NOMO-1 treated with dmso at 0.1 percent for 144 hours (cell line): Measurements from ENCODE around the gene ADAM15.

Experiments used
- DNase-seq: peaks from one replicate; lab custom pipeline; 2025; ENCODE audit not compliant: unreplicated experiment; lab: John Stamatoyannopoulos, UW

Gene ADAM15

DNA sequence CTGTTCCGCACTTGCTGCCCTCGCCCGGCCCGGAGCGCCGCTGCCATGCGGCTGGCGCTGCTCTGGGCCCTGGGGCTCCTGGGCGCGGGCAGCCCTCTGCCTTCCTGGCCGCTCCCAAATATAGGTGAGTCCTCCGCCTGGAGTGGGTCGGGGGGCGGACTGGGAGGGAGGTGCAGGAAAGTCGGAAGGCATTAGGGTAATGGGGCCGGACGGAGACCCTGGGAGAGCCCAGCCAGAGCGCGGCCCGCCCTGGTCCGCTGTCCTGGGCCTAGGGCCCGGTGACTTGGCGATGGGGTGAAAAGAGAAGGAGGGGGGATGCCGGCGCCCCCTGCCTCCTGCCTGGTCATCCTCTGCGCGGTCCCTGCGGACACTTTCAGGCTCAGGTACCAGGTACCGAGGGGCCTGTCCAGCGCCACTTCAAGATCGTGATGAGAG is 243 bp downstream of the ADAM15 start:
- DNase-seq: no peak

DNA sequence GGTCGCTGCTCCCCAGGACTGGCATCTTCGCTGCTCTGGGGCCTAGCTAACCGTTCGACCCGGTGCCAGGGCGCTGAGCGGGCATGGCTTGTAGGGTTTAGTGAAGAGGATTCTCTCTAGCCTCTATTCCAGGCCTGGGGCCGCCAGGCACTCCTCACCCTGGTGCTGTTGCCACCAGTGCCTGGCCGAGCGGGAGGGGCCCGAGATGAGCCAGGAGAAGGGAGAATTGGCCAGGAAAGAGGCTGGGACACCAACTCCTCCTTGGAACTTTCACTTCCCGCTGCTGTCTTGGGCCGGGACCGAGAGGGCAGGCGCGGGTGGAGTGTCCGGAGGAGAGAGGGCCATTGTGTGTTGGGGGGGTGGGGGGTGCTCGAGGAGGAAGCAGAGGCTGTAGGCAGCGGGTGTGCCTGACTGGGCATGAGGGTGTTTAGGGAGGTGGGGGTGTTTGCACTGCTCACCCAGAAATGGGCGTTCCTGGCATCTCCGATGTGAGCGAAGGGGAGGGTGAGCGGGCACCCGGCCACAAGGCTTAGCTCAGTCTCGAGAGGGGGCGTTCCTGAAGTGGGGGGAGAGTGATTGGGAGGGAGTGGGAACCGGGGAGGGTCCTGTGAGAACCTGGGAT is 772 bp downstream of the ADAM15 start:
- DNase-seq: no peak

DNA sequence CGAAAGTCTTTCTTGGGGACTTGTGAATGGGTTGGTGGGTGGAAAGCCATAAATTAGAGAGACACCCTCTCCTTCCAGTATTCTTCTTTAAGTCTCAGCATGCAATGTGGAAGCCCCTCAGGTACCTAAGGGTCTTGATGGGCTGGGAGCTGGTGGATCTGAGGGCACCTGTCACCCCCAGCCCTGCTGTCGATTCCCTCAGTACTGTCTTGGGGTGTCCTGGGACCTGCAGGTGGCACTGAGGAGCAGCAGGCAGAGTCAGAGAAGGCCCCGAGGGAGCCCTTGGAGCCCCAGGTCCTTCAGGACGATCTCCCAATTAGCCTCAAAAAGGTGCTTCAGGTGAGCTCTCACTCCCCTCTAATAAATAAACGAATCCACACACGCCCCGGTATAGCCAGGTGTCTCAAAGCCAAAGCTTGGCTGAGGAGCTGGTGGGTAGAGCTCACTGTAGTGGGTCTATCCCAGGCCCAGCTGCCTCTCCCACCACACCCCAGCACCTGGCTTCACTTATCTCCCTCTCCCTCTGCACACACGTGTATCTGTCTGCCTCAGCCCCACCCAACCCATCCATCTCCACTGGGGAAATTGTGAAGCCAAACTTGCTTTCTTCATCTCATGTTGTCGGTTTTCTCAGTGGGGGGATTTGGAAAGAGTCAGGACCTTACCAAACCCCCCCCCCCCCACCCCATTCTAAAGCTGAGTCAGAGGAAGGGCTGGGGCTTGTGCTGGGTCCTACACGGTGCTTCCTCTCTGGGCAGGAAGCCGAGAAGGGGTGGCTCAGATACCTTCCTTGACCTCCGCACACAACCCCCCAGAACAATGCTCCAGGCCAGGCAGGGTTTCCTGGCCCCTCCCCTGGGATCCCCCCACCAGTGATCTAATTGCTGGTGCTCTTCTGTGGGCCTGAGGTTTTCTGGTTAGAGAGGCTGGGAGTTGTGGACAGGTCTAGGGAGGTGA is 1.6 kb downstream of the ADAM15 start:
- DNase-seq: no peak

GRCh38 chr1:155053531-155054105 is 2.5 kb downstream of the ADAM15 start:
- no peak for DNase-seq

- DNase-seq: no peak
Measured at GRCh38 chr1:155057104-155057503, 6.0 kb downstream of the ADAM15 start.

GRCh38 chr1:155057788-155058211 is 6.7 kb downstream of the ADAM15 start:
- no peak for DNase-seq

GRCh38 chr1:155060736-155061135 is 9.6 kb downstream of the ADAM15 start:
- DNase-seq: no peak

DNA sequence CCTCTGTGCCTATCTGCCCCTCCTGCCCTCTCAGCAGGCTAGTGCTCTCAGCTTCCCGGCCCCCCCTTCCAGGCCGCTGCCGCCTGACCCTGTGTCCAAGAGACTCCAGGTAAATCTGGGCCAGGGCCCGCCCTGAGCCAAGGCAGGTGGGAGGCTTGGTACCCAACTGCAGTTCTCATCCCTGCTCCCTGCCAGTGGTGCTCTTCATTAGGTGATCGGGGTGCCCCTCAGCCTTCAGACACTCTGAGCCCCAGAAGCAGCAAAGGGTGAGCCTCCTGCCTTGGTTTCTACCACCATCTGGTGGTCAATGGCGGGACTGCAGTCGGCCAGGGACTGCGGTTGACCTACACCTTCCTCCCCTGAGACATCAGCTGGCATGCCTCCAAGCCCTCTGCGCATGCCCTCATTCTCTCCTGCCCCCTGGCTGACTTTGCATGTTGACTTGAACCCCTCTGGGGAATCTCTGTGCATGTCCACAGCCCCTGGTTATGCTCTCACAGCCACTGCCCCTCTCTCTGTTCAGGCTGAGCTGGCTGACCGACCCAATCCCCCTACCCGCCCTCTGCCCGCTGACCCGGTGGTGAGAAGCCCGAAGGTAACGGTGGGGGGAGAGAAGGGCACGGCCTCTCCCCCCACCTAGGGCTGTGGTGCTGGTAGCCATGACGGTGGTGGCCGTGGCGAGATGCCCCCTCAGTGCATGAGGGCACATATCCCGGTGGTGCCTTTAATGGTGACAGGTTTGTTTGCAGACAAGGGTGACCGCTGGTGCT is 10.4 kb downstream of the ADAM15 start:
- DNase-seq: peak; percentile 39

DNA sequence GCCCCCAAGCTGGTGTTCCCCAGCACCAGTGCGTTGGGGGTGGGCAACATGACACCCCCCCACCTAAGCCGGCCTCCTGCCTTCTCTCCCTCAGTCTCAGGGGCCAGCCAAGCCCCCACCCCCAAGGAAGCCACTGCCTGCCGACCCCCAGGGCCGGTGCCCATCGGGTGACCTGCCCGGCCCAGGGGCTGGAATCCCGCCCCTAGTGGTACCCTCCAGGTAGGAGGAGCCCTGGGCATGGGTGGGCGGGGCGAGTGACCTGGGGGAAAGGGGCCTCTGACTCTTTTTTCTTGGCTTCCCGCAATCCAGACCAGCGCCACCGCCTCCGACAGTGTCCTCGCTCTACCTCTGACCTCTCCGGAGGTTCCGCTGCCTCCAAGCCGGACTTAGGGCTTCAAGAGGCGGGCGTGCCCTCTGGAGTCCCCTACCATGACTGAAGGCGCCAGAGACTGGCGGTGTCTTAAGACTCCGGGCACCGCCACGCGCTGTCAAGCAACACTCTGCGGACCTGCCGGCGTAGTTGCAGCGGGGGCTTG is 11.1 kb downstream of the ADAM15 start:
- no peak for DNase-seq

GRCh38 chr1:155062702-155063411 is 11.7 kb downstream of the ADAM15 start:
- DNase-seq: peak; percentile 29

DNA sequence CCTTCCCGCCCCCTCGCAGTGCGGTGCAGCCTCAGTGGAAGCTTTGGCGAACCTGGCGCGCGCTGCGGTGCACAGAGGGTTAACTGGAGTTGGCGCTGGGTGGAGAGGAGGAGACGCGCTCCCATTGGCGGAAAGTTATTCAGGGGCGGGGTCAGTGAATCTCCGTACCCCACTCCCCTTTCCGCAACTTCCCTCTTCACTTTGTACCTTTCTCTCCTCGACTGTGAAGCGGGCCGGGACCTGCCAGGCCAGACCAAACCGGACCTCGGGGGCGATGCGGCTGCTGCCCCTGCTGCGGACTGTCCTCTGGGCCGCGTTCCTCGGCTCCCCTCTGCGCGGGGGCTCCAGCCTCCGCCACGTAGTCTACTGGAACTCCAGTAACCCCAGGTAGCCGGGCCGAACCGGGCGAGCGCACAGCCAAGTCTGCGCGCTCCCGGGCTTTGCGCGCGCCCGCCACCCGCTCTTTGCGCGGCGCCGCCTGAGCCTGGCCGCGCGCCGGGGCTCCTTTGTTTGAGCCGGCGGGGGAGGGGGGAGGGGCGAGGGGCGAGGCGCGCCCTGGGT is 12.5 kb downstream of the ADAM15 start, which contains the start of gene EFNA4:
TSS of gene EFNA4 (plus strand) at position 191 of the 561 bp plus-strand sequence. CDS start at position 275, 84 bp downstream.
- peak; percentile 98 for DNase-seq

DNA sequence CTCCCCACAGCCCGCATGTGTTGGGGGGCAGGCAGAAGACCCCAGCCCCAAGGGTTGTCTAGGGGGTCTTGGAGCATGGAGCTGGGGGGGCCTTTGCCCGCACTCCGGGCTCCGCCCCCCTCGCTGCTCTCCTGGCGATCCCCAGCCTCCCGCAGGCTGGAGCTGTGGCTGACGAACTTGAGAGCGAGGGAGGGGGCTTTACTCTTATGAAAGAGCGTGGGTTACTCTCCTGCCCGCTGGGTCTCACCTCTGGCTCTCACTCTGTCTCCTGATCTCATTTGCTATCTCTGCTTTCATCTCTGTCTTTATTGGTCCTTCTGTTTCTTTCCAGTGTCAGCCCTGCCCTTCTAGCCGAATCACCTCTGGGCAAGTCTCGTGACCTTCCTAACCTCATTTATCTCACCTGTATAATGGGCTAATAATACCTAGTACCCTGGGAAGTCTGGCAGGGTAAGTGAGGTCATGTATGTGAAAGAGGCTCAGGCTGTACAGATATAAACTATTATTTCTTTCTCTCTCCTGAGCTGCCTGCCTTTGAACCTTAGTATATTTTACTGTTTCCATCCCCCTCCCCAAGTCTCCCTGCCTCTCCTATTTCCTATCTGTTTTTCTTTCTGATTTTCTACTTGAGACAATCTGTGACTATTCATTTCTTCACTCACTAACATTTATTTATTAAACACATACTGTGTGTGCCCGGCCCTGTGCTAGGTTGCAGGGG is 13.2 kb downstream of the ADAM15 start:
- no peak for DNase-seq

GRCh38 chr1:155064832-155065429 is 13.8 kb downstream of the ADAM15 start:
- no peak for DNase-seq

GRCh38 chr1:155066777-155067176 is 15.7 kb downstream of the ADAM15 start:
- DNase-seq: no peak

DNA sequence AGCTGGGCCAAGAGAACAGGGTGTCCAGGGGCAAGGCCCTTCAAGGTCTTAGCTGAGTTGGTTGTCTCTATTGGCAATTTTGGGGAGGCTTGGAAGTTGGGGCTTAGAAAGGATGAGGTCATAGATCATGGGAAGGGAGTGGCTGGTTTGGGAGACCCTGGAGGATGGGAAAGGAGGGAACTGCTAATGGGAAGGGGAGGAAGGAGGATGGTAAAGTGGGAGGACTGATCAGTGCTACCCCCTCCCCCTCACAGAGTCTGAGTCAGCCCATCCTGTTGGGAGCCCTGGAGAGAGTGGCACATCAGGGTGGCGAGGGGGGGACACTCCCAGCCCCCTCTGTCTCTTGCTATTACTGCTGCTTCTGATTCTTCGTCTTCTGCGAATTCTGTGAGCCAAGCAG is 17.5 kb downstream of the ADAM15 start:
- DNase-seq: no peak

GRCh38 chr1:155069551-155070157 is 18.5 kb downstream of the ADAM15 start:
- DNase-seq: no peak

- DNase-seq: no peak
Measured at GRCh38 chr1:155070158-155070621, 19.1 kb downstream of the ADAM15 start.
